Suprapubic skin (tissue), 4 donors: ENCODE measurements around the gene ENO2. TPM values are rescaled to one million over a fixed set of nuclear protein-coding genes. Genes with fewer than 3 reads are reported as not detected.
A peak's percentile ranks its signal among the peaks of the same experiment; 100 is the strongest.

Experiments used
- DNase-seq, 2 donors: peaks; one replicate each; pipeline ENCODE4 v3.0.0-alpha.2; 2019; ENCODE audit warnings: low spot score in 2 of 2
- H3K27ac ChIP-seq: fragments of 200-600 bp; sonication (generic); one replicate; pipeline ENCODE4 v1.5.1; 2019
- H3K27me3 ChIP-seq: fragments of 200-600 bp; sonication (generic); one replicate; pipeline ENCODE4 v1.5.1; 2019
- H3K36me3 ChIP-seq: fragments of 200-600 bp; sonication (generic); one replicate; pipeline ENCODE4 v1.5.1; 2019
- H3K4me1 ChIP-seq: fragments of 200-600 bp; sonication (generic); one replicate; pipeline ENCODE4 v1.5.1; 2019
- H3K4me3 ChIP-seq: fragments of 200-600 bp; sonication (generic); one replicate; pipeline ENCODE4 v1.5.1; 2019; ENCODE audit warnings: mild to moderate bottlenecking
- H3K9me3 ChIP-seq: fragments of 200-600 bp; sonication (generic); one replicate; pipeline ENCODE4 v1.5.1; 2019
- EP300 ChIP-seq: sonication (generic); formaldehyde crosslinking; IDR thresholded peaks from one replicate; pipeline ENCODE4 v1.6.1; 2017; ENCODE audit warnings: antibody characterized with exemption
- POLR2A ChIP-seq, 2 donors: fragments of 450-650 bp; IDR thresholded peaks; one replicate each; pipeline ENCODE4 v1.6.1; 2017; ENCODE audit warnings: antibody characterized with exemption in 2 of 2, mild to moderate bottlenecking in 2 of 2, moderate library complexity in 2 of 2
- POLR2AphosphoS5 ChIP-seq, 3 donors: sonication (generic); formaldehyde crosslinking; IDR thresholded peaks; one replicate each; pipeline ENCODE4 v1.6.1; 2017; ENCODE audit warnings: antibody characterized with exemption in 3 of 3
- WGBS: methylation state at CpG from one replicate; pipeline ENCODE4 v1.1.5; 2018; 5-methylcytosine and 5-hydroxymethylcytosine counted together
- total RNA-seq, 4 donors: library from RNA; depleted of rRNA; stranded (reverse); fragments of >200 nt; gene quantifications; one replicate each; pipeline ENCODE4 v1.1.0, GENCODE V29; 2016
- TF ChIP-seq, protein P1 (sequence below), 2 donors: fragments of 200-600 bp in 1 of 2; fragments of 450-650 bp in 1 of 2; sonication (generic) in 1 of 2; IDR thresholded peaks; one replicate each; pipeline ENCODE4 v1.5.1; 2016 to 2019; ENCODE audit warnings: antibody characterized with exemption in 2 of 2, mild to moderate bottlenecking in 1 of 2, moderate library complexity in 1 of 2

ENO2 gene
- total RNA-seq, 4 donors from 2014 or later, result 1.3 to 15.4 (median 6.9) TPM

DNA sequence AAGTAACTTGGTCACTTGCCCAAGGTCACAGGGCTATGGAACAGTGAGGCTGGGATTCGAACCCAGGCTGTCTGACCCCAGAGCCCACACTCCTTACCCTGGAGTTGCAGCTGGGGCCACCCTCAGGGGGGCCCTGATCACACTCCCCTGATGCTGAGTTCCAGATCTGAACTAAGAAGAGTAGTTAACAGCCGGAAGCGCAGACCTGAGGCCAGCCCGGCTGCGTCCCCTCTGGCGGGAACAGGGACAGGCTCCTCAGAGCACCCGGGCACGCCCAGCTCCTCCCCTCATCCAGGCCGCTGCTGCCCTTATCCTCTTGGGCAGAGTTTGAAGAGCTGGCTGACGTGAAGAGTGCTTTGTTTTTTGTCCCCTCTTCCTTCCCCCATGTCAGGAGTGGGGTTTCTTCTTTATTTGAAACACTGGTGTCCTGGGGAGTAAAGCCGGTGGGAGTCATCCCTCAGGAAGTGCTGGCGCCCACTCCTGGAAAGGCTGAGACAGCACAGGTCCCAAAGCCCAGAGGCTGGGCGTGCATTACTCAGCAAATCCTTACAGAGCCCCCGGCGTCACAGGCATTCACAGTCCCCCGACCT, 47.4 kb downstream of the ENO2 start:
- Histone ChIP-seq H3K27me3 (no peaks in the 10 kb centered on the region), H3K9me3 (no peaks in the 10 kb centered on the region), H3K4me1 (peaks cover 84% of the 10 kb centered on the region), H3K4me3 (peak overlapping the region; percentile 60), H3K36me3 (peaks cover 16% of the 10 kb centered on the region), H3K27ac (peak overlapping the region; percentile 93)
- peak in 1 of 2 donors; percentile 81 for DNase-seq
- TF ChIP-seq POLR2A (IDR thresholded peaks at IDR 0.05) (no peak), EP300 (no peak), POLR2AphosphoS5 (IDR thresholded peaks at IDR 0.05) (no peak)
- TF ChIP-seq, protein P1, sequence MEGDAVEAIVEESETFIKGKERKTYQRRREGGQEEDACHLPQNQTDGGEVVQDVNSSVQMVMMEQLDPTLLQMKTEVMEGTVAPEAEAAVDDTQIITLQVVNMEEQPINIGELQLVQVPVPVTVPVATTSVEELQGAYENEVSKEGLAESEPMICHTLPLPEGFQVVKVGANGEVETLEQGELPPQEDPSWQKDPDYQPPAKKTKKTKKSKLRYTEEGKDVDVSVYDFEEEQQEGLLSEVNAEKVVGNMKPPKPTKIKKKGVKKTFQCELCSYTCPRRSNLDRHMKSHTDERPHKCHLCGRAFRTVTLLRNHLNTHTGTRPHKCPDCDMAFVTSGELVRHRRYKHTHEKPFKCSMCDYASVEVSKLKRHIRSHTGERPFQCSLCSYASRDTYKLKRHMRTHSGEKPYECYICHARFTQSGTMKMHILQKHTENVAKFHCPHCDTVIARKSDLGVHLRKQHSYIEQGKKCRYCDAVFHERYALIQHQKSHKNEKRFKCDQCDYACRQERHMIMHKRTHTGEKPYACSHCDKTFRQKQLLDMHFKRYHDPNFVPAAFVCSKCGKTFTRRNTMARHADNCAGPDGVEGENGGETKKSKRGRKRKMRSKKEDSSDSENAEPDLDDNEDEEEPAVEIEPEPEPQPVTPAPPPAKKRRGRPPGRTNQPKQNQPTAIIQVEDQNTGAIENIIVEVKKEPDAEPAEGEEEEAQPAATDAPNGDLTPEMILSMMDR (IDR thresholded peaks at IDR 0.05), result peak; percentile 25 to 41
- 3% methylated on average over 8 of the region's 16 CpGs for WGBS

DNA sequence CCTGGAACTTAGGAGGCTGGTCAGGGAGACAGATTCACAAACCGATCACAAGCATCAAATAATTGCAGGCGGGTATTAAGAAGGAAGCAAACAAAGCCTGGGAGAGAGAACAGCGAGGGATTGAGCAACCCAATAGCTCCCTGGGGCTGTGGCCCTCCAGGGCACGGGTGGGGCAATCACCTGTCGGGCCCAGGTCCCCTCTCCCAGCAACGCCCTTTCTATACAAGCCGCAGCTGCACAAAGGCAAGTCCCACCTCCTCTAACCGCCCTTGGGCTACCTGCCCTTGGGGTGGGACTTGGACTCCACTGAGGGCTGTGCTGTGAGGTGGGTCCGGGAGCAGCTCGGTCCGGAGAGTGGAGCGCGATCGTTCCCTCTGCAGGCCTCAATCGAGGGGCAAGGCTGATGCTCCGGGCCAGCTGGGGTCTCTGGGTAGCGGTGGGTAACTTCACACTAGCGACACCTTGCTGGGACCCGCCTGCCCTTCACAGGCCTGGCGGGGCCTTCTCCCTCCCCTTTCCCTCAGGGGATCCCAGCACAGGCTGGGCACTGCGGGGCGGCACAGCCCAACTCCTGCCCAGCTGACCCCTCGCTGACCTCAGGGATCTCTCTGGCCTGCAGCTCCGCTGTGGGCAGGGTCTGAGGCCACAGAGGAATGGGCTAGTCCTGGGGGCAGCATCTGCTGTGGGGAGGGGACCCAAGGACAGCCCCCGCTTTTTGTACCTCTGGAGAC, 48.1 kb downstream of the ENO2 start:
- peak overlapping the region; percentile 60 for H3K4me3 ChIP-seq
- peak overlapping the region; percentile 93 for H3K27ac ChIP-seq
- peaks cover 83% of the 10 kb centered on the region for H3K4me1 ChIP-seq
- TF ChIP-seq, protein P1 (IDR thresholded peaks at IDR 0.05), result no peak
- TF ChIP-seq EP300, result no peak
- TF ChIP-seq POLR2AphosphoS5 (IDR thresholded peaks at IDR 0.05), result no peak
- no peak for TF ChIP-seq POLR2A (IDR thresholded peaks at IDR 0.05)
- peak in 1 of 2 donors; percentile 75 for DNase-seq
- 25% methylated on average over 4 of the region's 25 CpGs for WGBS
- H3K9me3 ChIP-seq, result no peaks in the 10 kb centered on the region
- H3K36me3 ChIP-seq, result peaks cover 23% of the 10 kb centered on the region
- no peaks in the 10 kb centered on the region for H3K27me3 ChIP-seq

DNA sequence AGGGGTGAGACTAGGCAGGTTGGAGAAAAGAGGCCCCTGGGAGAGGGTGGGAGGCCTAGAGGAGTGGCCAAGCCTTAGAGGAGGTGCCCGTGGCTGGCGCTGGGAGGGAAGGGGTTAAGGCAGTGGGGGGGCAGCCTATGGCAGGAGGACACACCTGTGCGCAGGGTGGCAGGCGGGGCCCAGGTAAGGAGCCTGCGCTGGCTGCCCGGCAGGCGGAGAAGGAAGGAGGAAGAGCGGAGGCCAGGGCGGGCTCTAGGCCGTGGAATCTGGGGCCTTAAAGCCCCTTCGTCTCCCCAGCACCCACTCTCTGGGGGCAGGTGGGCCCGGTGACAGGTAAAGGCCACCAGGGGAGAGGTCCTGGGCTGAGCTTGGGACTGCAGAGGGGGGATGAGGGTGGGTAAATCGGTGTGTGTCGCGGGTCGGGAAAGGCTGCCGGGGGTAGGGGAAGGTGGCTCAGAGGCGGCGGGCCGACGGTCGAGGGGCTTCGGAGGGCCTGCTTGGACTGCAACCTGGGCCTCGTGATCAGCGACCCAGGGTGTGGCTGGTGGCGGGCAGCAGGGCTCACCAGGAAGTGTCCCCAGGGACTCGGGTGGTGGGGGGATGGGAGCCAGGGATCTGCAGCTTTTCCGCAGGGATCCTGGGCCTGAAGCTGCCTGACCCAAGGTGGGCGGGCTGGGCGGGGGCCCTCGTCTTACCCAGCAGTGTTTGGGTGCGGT, 48.8 kb downstream of the ENO2 start:
- peak in 1 of 2 donors; percentile 47 for TF ChIP-seq POLR2A (IDR thresholded peaks at IDR 0.05)
- TF ChIP-seq EP300, result no peak
- TF ChIP-seq POLR2AphosphoS5 (IDR thresholded peaks at IDR 0.05), result peak in 1 of 3 donors; percentile 25
- TF ChIP-seq, protein P1 (IDR thresholded peaks at IDR 0.05), result no peak
- H3K9me3 ChIP-seq, result no peaks in the 10 kb centered on the region
- WGBS, result 59% methylated on average over 26 of the region's 32 CpGs
- no peaks in the 10 kb centered on the region for H3K27me3 ChIP-seq
- peak overlapping the region; percentile 60 for H3K4me3 ChIP-seq
- DNase-seq, result peak in 1 of 2 donors; percentile 83
- peak overlapping the region; percentile 93 for H3K27ac ChIP-seq
- H3K36me3 ChIP-seq, result peaks cover 30% of the 10 kb centered on the region
- H3K4me1 ChIP-seq, result peaks cover 83% of the 10 kb centered on the region

DNA sequence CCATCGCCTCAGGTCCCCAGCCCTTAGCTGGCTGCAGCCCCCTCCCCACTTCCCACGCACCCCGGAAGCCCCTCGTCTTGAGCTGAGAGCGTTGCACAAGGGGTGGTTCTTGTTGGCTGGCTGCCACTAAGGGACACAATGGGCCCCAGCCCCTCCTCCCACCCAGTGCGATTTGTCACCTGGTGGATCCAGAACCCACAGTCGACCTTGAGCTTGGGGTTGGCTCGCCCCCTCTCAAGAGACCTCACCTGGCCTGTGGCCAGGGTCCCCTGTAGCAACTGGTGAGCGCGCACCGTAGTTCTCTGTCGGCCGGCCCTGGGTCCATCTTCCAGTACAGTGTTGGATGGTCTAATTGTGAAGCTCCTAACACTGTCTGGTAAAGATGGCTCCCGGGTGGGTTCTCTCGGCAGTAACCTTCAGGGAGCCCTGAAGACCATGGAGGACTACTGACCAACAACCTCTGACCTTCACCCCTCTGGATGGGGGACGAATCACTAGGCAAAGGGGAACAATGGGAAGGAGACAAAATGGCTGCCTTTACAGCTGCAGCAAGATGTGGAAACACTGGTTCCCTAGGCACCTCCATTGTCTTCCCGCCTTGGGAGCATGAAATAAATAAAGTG, 49.5 kb downstream of the ENO2 start:
- peaks cover 83% of the 10 kb centered on the region for H3K4me1 ChIP-seq
- no peaks in the 10 kb centered on the region for H3K27me3 ChIP-seq
- 44% methylated on average over 14 of the region's 17 CpGs for WGBS
- TF ChIP-seq, protein P1 (IDR thresholded peaks at IDR 0.05), result no peak
- TF ChIP-seq POLR2A (IDR thresholded peaks at IDR 0.05) (no peak), EP300 (no peak), POLR2AphosphoS5 (IDR thresholded peaks at IDR 0.05) (no peak)
- H3K36me3 ChIP-seq, result peaks cover 36% of the 10 kb centered on the region
- H3K27ac ChIP-seq, result peak overlapping the region; percentile 93
- DNase-seq, result peak in 1 of 2 donors; percentile 75
- H3K9me3 ChIP-seq, result no peaks in the 10 kb centered on the region
- peak overlapping the region; percentile 60 for H3K4me3 ChIP-seq
